GM23338 (cell line): ENCODE results near the gene ARID3A. TPM values are rescaled to one million over a fixed set of nuclear protein-coding genes. Genes with fewer than 3 reads are reported as not detected.

ENCODE experiments used
- ATAC-seq: fragments of 200-7000 bp; cut with Tn5 transposase; 3 replicates; pipeline ENCODE4 v1.9.1; 2020
- DNase-seq: peaks from one replicate; pipeline ENCODE4 v3.0.0-alpha.2; 2015; ENCODE audit warnings: low spot score
- H2AFZ ChIP-seq: fragments of 200-600 bp; sonication (generic); 2 replicates; pipeline ENCODE4 v1.8.0; 2016; ENCODE audit warnings: antibody characterized with exemption, mild to moderate bottlenecking, moderate library complexity
- H3F3A ChIP-seq: fragments of 200-600 bp; sonication (generic); replicated peaks from 2 replicates; pipeline ENCODE4 v1.8.0; 2017; ENCODE audit warnings: antibody characterized with exemption, mixed run types, low read depth
- H3K27ac ChIP-seq: fragments of 200-600 bp; sonication (generic); 2 replicates; pipeline ENCODE4 v1.6.1; 2016; ENCODE audit warnings: low read depth
- H3K27me3 ChIP-seq: fragments of 200-600 bp; sonication (generic); 2 replicates; pipeline ENCODE4 v1.8.0; 2016; ENCODE audit warnings: mild to moderate bottlenecking, mixed run types, moderate library complexity; ENCODE audit not compliant: insufficient read depth
- H3K36me3 ChIP-seq: fragments of 200-600 bp; sonication (generic); 2 replicates; pipeline ENCODE4 v1.8.0; 2016; ENCODE audit warnings: mild to moderate bottlenecking; ENCODE audit not compliant: insufficient read depth
- H3K4me1 ChIP-seq: fragments of 200-600 bp; sonication (generic); 2 replicates; pipeline ENCODE4 v1.8.0; 2016; ENCODE audit warnings: mild to moderate bottlenecking, moderate library complexity; ENCODE audit not compliant: insufficient read depth
- H3K4me2 ChIP-seq: fragments of 200-600 bp; sonication (generic); 2 replicates; pipeline ENCODE4 v1.7.1; 2017; ENCODE audit warnings: mixed run types
- H3K4me3 ChIP-seq: fragments of 200-600 bp; sonication (generic); 2 replicates; pipeline ENCODE4 v1.6.1; 2016; ENCODE audit warnings: mixed run types
- H3K79me2 ChIP-seq: fragments of 200-600 bp; sonication (generic); replicated peaks from 2 replicates; pipeline ENCODE4 v1.8.0; 2017; ENCODE audit warnings: mild to moderate bottlenecking; ENCODE audit not compliant: insufficient read depth
- H3K9me2 ChIP-seq: fragments of 200-600 bp; sonication (generic); 2 replicates; pipeline ENCODE4 v1.8.0; 2017; ENCODE audit not compliant: insufficient read depth
- H4K20me1 ChIP-seq: fragments of 200-600 bp; sonication (generic); replicated peaks from 2 replicates; pipeline ENCODE4 v1.8.0; 2017; ENCODE audit warnings: mild to moderate bottlenecking; ENCODE audit not compliant: insufficient read depth
- H3K27ac Mint-ChIP-seq: 2 replicates; pipeline ENCODE4 v1.8.0; 2020; ENCODE audit warnings: inconsistent platforms, mild to moderate bottlenecking, moderate library complexity, mixed read lengths
- H3K27me3 Mint-ChIP-seq: 3 replicates; pipeline ENCODE4 v1.8.0; 2022; ENCODE audit warnings: low read depth, mild to moderate bottlenecking, moderate library complexity, mixed read lengths, inconsistent platforms; ENCODE audit not compliant: insufficient read depth, poor library complexity
- H3K36me3 Mint-ChIP-seq: 3 replicates; pipeline ENCODE4 v1.8.0; 2021; ENCODE audit warnings: low read depth, mild to moderate bottlenecking, inconsistent platforms, moderate library complexity, mixed read lengths
- H3K4me1 Mint-ChIP-seq: 3 replicates; pipeline ENCODE4 v1.8.0; 2020; ENCODE audit warnings: mild to moderate bottlenecking, inconsistent platforms, mixed read lengths
- H3K4me3 Mint-ChIP-seq: 3 replicates; pipeline ENCODE4 v1.8.0; 2021; ENCODE audit warnings: moderate library complexity, mild to moderate bottlenecking, inconsistent platforms, mixed read lengths
- H3K9me3 Mint-ChIP-seq: 3 replicates; pipeline ENCODE4 v1.8.0; 2020; ENCODE audit warnings: moderate library complexity, mild to moderate bottlenecking, inconsistent platforms, mixed read lengths
- CREB1 ChIP-seq: fragments of 250-450 bp; sonication (Bioruptor Pico); IDR thresholded peaks from 2 replicates; pipeline ENCODE4 v1.5.0; 2020; ENCODE audit warnings: low read depth, mild to moderate bottlenecking, moderate library complexity
- EZH2 ChIP-seq: fragments of 200-600 bp; sonication (generic); IDR thresholded peaks from one replicate; pipeline ENCODE4 v1.8.0; 2017; ENCODE audit warnings: antibody characterized with exemption, mild to moderate bottlenecking, low read depth; ENCODE audit not compliant: unreplicated experiment
- EZH2phosphoT487 ChIP-seq: fragments of 200-600 bp; sonication (generic); IDR thresholded peaks from one replicate; pipeline ENCODE4 v1.8.1; 2018; ENCODE audit warnings: antibody characterized with exemption; ENCODE audit not compliant: unreplicated experiment
- NANOG ChIP-seq: IDR thresholded peaks from 2 replicates; pipeline ENCODE4 v1.6.1; 2016; ENCODE audit warnings: antibody characterized with exemption, borderline replicate concordance
- STAT1 ChIP-seq: IDR thresholded peaks from one replicate; pipeline ENCODE4 v1.6.1; 2016; ENCODE audit warnings: antibody characterized with exemption; ENCODE audit not compliant: unreplicated experiment
- polyA plus RNA-seq: library from polyadenylated mRNA; unstranded; fragments of >200 nt; fragmentation: Nextera tagmentation; extraction: Ambion mirVana; gene quantifications from 2 replicates; pipeline ENCODE4 v1.2.1, GENCODE V29; 2016
- total RNA-seq: library from RNA; depleted of rRNA; stranded (reverse); fragments of >200 nt; shearing (Covaris generic); gene quantifications from 2 replicates; pipeline ENCODE4 v1.2.3, GENCODE V29; 2014
- TF ChIP-seq, protein P1 (sequence below), 2 experiments: fragments of 200-600 bp in 1 of 2; sonication (generic) in 1 of 2; conservative IDR thresholded peaks; 2 replicates each; pipeline versions ENCODE4 v1.5.1 to v1.6.1; 2016 to 2017; ENCODE audit warnings: antibody characterized with exemption in 2 of 2, low read depth in 2 of 2, mild to moderate bottlenecking in 2 of 2, moderate library complexity in 1 of 2
- TF ChIP-seq, protein P2 (sequence below): fragments of 250-450 bp; sonication (Bioruptor Pico); IDR thresholded peaks from 2 replicates; pipeline ENCODE4 v1.5.0; 2020; ENCODE audit warnings: mild to moderate bottlenecking, moderate library complexity

Gene ARID3A
- total and polyA plus RNA-seq, 2 experiments from 2014 or later: 33.6 to 51.6 TPM

DNA sequence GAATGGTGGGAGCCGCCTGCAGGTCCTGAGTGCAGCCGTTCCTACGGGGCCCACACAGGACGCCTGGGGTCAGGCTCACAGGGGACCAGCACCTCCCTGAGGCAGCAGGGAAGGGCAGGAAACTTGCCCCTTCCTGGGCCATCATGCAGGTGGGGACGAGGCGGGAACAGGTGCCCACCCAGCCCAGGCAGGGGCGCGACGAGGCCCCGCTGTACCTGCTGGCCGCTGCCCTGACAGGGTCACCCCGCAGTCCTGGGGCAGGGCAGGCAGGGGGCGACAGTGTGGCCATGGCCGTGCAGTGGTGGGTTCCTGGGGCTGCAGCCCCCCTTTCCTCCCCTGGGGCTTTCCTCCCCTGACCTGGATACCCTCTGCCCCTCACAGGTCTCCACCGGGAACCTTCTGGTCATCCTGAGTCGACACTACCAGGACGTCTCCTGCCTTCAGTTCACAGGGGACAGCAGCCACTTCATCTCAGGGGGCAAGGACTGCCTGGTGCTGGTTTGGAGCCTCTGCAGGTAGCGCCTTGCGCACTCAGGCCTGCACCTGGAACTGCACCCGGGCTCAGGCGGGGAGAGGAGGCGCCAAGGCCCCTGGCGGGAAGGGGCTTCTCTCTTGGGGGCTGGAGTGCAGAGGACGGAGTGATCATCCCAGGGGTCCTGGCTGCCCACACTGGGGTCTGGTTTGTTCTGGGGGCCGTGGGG, 63.7 kb downstream of the ARID3A start:
- no peaks in the 10 kb centered on the region for H3K9me2 ChIP-seq
- Mint-ChIP-seq H3K4me3 (no peak overlapping the region), H3K36me3 (peaks cover 43% of the 10 kb centered on the region), H3K27me3 (peaks cover 15% of the 10 kb centered on the region), H3K27ac (no peak overlapping the region; the same call in 1 of the 2 replicates), H3K9me3 (no peaks in the 10 kb centered on the region), H3K4me1 (peaks cover 9% of the 10 kb centered on the region; the same call in 2 of the 3 replicates)
- no peak overlapping the region for H3K4me3 ChIP-seq
- TF ChIP-seq, protein P1, sequence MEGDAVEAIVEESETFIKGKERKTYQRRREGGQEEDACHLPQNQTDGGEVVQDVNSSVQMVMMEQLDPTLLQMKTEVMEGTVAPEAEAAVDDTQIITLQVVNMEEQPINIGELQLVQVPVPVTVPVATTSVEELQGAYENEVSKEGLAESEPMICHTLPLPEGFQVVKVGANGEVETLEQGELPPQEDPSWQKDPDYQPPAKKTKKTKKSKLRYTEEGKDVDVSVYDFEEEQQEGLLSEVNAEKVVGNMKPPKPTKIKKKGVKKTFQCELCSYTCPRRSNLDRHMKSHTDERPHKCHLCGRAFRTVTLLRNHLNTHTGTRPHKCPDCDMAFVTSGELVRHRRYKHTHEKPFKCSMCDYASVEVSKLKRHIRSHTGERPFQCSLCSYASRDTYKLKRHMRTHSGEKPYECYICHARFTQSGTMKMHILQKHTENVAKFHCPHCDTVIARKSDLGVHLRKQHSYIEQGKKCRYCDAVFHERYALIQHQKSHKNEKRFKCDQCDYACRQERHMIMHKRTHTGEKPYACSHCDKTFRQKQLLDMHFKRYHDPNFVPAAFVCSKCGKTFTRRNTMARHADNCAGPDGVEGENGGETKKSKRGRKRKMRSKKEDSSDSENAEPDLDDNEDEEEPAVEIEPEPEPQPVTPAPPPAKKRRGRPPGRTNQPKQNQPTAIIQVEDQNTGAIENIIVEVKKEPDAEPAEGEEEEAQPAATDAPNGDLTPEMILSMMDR (conservative IDR thresholded peaks at IDR 0.05; ENCODE audit: low read depth in 2 of 2): peak; percentile 56 to 71
- TF ChIP-seq NANOG: no peak
- no peak overlapping the region for H3K27ac ChIP-seq
- H3K36me3 ChIP-seq: peaks cover 5% of the 10 kb centered on the region; the same call in 1 of the 2 replicates
- H3K4me2 ChIP-seq: no peak overlapping the region
- H4K20me1 ChIP-seq: no peaks in the 10 kb centered on the region; the same call in 1 of the 2 replicates
- no peaks in the 10 kb centered on the region for H3K27me3 ChIP-seq
- no peaks in the 10 kb centered on the region for H3K4me1 ChIP-seq
- ATAC-seq (peak; percentile 24), DNase-seq (no peak)
- H3K79me2 ChIP-seq: peaks cover 9% of the 10 kb centered on the region
- peaks cover 24% of the 10 kb centered on the region for H3F3A ChIP-seq
- no peak overlapping the region for H2AFZ ChIP-seq

DNA sequence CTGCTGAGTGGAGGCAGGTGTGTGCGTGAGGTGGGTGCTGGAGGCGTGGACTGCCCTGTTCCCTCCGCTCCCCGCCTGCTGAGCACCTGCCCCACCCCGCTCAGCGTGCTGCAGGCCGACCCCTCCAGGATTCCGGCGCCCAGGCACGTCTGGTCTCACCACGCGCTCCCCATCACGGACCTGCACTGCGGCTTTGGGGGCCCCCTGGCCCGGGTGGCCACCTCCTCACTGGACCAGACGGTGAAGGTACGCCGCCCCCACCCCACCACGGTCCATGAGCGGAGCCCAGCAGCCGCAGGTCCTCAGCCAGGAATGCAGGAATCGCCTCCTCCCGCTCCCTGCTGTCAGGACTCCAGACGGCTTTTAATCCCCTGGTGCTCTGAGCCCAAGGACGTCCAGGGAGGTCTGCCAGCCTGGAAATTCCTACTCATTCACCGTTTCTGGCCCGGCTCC, 64.3 kb downstream of the ARID3A start:
- H3K9me3 Mint-ChIP-seq: no peaks in the 10 kb centered on the region
- TF ChIP-seq, protein P2, sequence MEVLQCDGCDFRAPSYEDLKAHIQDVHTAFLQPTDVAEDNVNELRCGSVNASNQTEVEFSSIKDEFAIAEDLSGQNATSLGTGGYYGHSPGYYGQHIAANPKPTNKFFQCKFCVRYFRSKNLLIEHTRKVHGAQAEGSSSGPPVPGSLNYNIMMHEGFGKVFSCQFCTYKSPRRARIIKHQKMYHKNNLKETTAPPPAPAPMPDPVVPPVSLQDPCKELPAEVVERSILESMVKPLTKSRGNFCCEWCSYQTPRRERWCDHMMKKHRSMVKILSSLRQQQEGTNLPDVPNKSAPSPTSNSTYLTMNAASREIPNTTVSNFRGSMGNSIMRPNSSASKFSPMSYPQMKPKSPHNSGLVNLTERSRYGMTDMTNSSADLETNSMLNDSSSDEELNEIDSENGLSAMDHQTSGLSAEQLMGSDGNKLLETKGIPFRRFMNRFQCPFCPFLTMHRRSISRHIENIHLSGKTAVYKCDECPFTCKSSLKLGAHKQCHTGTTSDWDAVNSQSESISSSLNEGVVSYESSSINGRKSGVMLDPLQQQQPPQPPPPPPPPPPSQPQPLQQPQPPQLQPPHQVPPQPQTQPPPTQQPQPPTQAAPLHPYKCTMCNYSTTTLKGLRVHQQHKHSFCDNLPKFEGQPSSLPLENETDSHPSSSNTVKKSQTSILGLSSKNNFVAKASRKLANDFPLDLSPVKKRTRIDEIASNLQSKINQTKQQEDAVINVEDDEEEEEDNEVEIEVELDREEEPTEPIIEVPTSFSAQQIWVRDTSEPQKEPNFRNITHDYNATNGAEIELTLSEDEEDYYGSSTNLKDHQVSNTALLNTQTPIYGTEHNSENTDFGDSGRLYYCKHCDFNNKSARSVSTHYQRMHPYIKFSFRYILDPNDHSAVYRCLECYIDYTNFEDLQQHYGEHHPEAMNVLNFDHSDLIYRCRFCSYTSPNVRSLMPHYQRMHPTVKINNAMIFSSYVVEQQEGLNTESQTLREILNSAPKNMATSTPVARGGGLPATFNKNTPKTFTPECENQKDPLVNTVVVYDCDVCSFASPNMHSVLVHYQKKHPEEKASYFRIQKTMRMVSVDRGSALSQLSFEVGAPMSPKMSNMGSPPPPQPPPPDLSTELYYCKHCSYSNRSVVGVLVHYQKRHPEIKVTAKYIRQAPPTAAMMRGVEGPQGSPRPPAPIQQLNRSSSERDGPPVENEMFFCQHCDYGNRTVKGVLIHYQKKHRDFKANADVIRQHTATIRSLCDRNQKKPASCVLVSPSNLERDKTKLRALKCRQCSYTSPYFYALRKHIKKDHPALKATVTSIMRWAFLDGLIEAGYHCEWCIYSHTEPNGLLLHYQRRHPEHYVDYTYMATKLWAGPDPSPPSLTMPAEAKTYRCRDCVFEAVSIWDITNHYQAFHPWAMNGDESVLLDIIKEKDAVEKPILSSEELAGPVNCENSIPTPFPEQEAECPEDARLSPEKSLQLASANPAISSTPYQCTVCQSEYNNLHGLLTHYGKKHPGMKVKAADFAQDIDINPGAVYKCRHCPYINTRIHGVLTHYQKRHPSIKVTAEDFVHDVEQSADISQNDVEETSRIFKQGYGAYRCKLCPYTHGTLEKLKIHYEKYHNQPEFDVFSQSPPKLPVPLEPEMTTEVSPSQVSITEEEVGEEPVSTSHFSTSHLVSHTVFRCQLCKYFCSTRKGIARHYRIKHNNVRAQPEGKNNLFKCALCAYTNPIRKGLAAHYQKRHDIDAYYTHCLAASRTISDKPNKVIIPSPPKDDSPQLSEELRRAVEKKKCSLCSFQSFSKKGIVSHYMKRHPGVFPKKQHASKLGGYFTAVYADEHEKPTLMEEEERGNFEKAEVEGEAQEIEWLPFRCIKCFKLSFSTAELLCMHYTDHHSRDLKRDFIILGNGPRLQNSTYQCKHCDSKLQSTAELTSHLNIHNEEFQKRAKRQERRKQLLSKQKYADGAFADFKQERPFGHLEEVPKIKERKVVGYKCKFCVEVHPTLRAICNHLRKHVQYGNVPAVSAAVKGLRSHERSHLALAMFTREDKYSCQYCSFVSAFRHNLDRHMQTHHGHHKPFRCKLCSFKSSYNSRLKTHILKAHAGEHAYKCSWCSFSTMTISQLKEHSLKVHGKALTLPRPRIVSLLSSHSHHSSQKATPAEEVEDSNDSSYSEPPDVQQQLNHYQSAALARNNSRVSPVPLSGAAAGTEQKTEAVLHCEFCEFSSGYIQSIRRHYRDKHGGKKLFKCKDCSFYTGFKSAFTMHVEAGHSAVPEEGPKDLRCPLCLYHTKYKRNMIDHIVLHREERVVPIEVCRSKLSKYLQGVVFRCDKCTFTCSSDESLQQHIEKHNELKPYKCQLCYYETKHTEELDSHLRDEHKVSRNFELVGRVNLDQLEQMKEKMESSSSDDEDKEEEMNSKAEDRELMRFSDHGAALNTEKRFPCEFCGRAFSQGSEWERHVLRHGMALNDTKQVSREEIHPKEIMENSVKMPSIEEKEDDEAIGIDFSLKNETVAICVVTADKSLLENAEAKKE: no peak
- no peak for TF ChIP-seq STAT1
- TF ChIP-seq, protein P1 (conservative IDR thresholded peaks at IDR 0.05; ENCODE audit: low read depth in 2 of 2): no peak
- no peak for TF ChIP-seq CREB1 (CRISPR knock-in tag)
- no peak for TF ChIP-seq NANOG
- TF ChIP-seq EZH2: no peak
- no peak for TF ChIP-seq EZH2phosphoT487

More for the DNA sequence above, 64.3 kb downstream of the ARID3A start:
- DNase-seq (no peak), ATAC-seq (no peak)
- Mint-ChIP-seq H3K27me3 (peaks cover 9% of the 10 kb centered on the region), H3K36me3 (peaks cover 43% of the 10 kb centered on the region), H3K4me3 (no peak overlapping the region; the same call in 2 of the 3 replicates), H3K27ac (no peak overlapping the region), H3K4me1 (peaks cover 6% of the 10 kb centered on the region; the same call in 2 of the 3 replicates)
- Histone ChIP-seq H4K20me1 (no peaks in the 10 kb centered on the region; the same call in 1 of the 2 replicates), H2AFZ (no peak overlapping the region), H3K36me3 (peaks cover 5% of the 10 kb centered on the region; the same call in 1 of the 2 replicates), H3K4me2 (no peak overlapping the region), H3K9me2 (no peaks in the 10 kb centered on the region), H3K27me3 (no peaks in the 10 kb centered on the region), H3K4me1 (no peaks in the 10 kb centered on the region), H3F3A (peaks cover 25% of the 10 kb centered on the region), H3K4me3 (no peak overlapping the region), H3K79me2 (peaks cover 4% of the 10 kb centered on the region), H3K27ac (no peak overlapping the region)
